Measurements from ENCODE around the gene SPATA12. TPM values are rescaled to one million over a fixed set of nuclear protein-coding genes. Genes with fewer than 3 reads are reported as not detected.

Gene SPATA12
- total RNA-seq, 1 donor from 2014 or later: 0.38 TPM

- H3K4me3 ChIP-seq (ENCODE audit: low read depth, low read length): no peak overlapping the region
- TF ChIP-seq CTCF (IDR thresholded peaks at IDR 0.05; ENCODE audit: insufficient read depth, low read length, poor library complexity, severe bottlenecking): no peak
- no peak for DNase-seq (ENCODE audit: low read depth)
- no peaks in the 10 kb centered on the region for H3K27me3 ChIP-seq (ENCODE audit: control insufficient read depth, insufficient read depth, low read length)
- peaks cover under 1% of the 10 kb centered on the region for H3K36me3 ChIP-seq (ENCODE audit: control insufficient read depth, insufficient read depth, low read length)
These were observed 29.7 kb upstream of the SPATA12 start for GRCh38 chr3:57030721-57031120.

- H3K4me3 ChIP-seq (ENCODE audit: low read depth, low read length): no peak overlapping the region
- no peaks in the 10 kb centered on the region for H3K27me3 ChIP-seq (ENCODE audit: control insufficient read depth, insufficient read depth, low read length)
- TF ChIP-seq CTCF (IDR thresholded peaks at IDR 0.05; ENCODE audit: insufficient read depth, low read length, poor library complexity, severe bottlenecking): no peak
- no peak for DNase-seq (ENCODE audit: low read depth)
- no peaks in the 10 kb centered on the region for H3K36me3 ChIP-seq (ENCODE audit: control insufficient read depth, insufficient read depth, low read length)
These were observed 28.6 kb upstream of the SPATA12 start for GRCh38 chr3:57031631-57032541.

GRCh38 chr3:57036952-57037351, 23.5 kb upstream of the SPATA12 start:
- Histone ChIP-seq H3K36me3 (ENCODE audit: control insufficient read depth, insufficient read depth, low read length) (no peaks in the 10 kb centered on the region), H3K4me3 (ENCODE audit: low read depth, low read length) (no peak overlapping the region), H3K27me3 (ENCODE audit: control insufficient read depth, insufficient read depth, low read length) (no peaks in the 10 kb centered on the region)
- DNase-seq (ENCODE audit: low read depth): no peak
- no peak for TF ChIP-seq CTCF (IDR thresholded peaks at IDR 0.05; ENCODE audit: insufficient read depth, low read length, poor library complexity, severe bottlenecking)

- no peaks in the 10 kb centered on the region for H3K27me3 ChIP-seq (ENCODE audit: control insufficient read depth, insufficient read depth, low read length)
- no peak for DNase-seq (ENCODE audit: low read depth)
- H3K36me3 ChIP-seq (ENCODE audit: control insufficient read depth, insufficient read depth, low read length): no peaks in the 10 kb centered on the region
- H3K4me3 ChIP-seq (ENCODE audit: low read depth, low read length): no peak overlapping the region
- no peak for TF ChIP-seq CTCF (IDR thresholded peaks at IDR 0.05; ENCODE audit: insufficient read depth, low read length, poor library complexity, severe bottlenecking)
These were observed 21.8 kb upstream of the SPATA12 start for GRCh38 chr3:57038466-57039164.

- TF ChIP-seq CTCF (IDR thresholded peaks at IDR 0.05; ENCODE audit: insufficient read depth, low read length, poor library complexity, severe bottlenecking): no peak
- Histone ChIP-seq H3K4me3 (ENCODE audit: low read depth, low read length) (no peak overlapping the region), H3K27me3 (ENCODE audit: control insufficient read depth, insufficient read depth, low read length) (no peaks in the 10 kb centered on the region), H3K36me3 (ENCODE audit: control insufficient read depth, insufficient read depth, low read length) (no peaks in the 10 kb centered on the region)
- no peak for DNase-seq (ENCODE audit: low read depth)
These were observed 18.8 kb upstream of the SPATA12 start for GRCh38 chr3:57041674-57042073.
